ENCODE data around the gene CHTOP.

GRCh38 chr1:153652805-153653500, 19.1 kb downstream of the CHTOP start:
- TF ChIP-seq PATZ1 (CRISPR knock-in tag; IDR thresholded peaks at IDR 0.05; ENCODE audit: borderline replicate concordance), result no peak
- TF ChIP-seq POU6F1 (CRISPR knock-in tag; IDR thresholded peaks at IDR 0.05; ENCODE audit: borderline replicate concordance, low read depth), result no peak
- TF ChIP-seq ZNF565 (CRISPR knock-in tag; conservative IDR thresholded peaks at IDR 0.05; ENCODE audit: low read depth), result no peak
- no peak for TF ChIP-seq TCF4 (CRISPR knock-in tag; IDR thresholded peaks at IDR 0.05; ENCODE audit: borderline replicate concordance)
- no peak for TF ChIP-seq CREB5 (CRISPR knock-in tag; IDR thresholded peaks at IDR 0.05; ENCODE audit: low read depth)
